NB4 (cell line): ENCODE results near the gene TGIF2.
A peak's percentile ranks its signal among the peaks of the same experiment; 100 is the strongest.

ENCODE experiments used
- DNase-seq: peaks from one replicate; pipeline ENCODE4 v3.0.0; 2010; ENCODE audit warnings: low read depth
- H3K4me3 ChIP-seq: one replicate; pipeline ENCODE4 v1.5.1; 2011; ENCODE audit warnings: mild to moderate bottlenecking, low read depth, low read length, moderate library complexity
- MYC ChIP-seq: IDR thresholded peaks from 2 replicates; pipeline ENCODE4 v1.6.1; 2011; ENCODE audit warnings: low read depth, low read length
- POLR2A ChIP-seq: IDR thresholded peaks from 2 replicates; pipeline ENCODE4 v1.6.1; 2011; ENCODE audit warnings: mild to moderate bottlenecking; ENCODE audit not compliant: insufficient read length; ENCODE audit errors: extremely low read depth
- TF ChIP-seq, protein P1 (sequence below): IDR thresholded peaks from 2 replicates; pipeline ENCODE4 v1.6.1; 2011; ENCODE audit warnings: low read depth, low read length
- TF ChIP-seq, protein P2 (sequence below): IDR thresholded peaks from one replicate; pipeline ENCODE4 v1.5.1; 2012; ENCODE audit warnings: low read depth, low read length

Gene TGIF2

DNA sequence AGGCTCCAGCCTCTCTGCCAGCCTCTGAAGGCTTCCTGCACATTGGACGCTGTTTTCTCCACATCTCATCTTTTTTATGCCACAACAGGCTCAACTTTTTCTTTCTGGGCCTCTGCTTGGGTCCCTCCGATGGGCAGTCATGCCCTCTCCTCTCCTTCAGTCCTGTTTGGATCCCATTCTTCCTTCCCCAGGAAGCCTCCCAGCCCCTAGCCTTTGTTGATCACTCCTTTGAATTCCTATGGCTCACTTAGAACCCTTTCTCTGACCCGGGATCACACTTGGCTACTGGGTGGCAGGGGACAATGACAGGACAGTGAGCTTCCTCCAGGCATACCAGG lies 68.1 kb downstream of the TGIF2 start:
- no peak for DNase-seq
- no peak overlapping the region for H3K4me3 ChIP-seq
- TF ChIP-seq, protein P1, sequence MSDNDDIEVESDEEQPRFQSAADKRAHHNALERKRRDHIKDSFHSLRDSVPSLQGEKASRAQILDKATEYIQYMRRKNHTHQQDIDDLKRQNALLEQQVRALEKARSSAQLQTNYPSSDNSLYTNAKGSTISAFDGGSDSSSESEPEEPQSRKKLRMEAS, result no peak
- TF ChIP-seq MYC, result no peak
- TF ChIP-seq POLR2A, result no peak
- TF ChIP-seq, protein P2, sequence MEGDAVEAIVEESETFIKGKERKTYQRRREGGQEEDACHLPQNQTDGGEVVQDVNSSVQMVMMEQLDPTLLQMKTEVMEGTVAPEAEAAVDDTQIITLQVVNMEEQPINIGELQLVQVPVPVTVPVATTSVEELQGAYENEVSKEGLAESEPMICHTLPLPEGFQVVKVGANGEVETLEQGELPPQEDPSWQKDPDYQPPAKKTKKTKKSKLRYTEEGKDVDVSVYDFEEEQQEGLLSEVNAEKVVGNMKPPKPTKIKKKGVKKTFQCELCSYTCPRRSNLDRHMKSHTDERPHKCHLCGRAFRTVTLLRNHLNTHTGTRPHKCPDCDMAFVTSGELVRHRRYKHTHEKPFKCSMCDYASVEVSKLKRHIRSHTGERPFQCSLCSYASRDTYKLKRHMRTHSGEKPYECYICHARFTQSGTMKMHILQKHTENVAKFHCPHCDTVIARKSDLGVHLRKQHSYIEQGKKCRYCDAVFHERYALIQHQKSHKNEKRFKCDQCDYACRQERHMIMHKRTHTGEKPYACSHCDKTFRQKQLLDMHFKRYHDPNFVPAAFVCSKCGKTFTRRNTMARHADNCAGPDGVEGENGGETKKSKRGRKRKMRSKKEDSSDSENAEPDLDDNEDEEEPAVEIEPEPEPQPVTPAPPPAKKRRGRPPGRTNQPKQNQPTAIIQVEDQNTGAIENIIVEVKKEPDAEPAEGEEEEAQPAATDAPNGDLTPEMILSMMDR, result no peak

DNA sequence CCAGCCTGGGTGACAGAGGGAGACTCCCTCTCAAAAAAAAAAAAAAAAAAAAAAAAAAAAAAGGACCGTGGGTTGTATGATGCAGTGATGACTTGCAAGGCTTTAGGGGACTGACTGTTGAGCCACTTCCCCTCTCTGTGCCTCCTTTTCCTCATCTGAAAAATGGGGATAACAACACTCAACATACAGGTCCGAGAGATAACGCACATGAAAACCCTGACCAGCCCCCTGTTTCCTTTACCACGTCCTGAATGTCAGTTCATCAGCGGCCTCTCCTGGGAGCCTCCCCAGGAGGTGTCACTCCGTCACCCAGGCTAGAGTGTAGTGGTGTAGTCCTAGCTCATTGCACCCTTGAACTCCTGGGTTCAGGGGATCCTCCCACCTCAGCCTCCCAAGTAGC lies 68.7 kb downstream of the TGIF2 start:
- TF ChIP-seq POLR2A (no peak), MYC (no peak)
- TF ChIP-seq, protein P1, result no peak
- TF ChIP-seq, protein P2, result no peak
- DNase-seq, result peak; percentile 57
- no peak overlapping the region for H3K4me3 ChIP-seq
